Choroid plexus epithelial cell (primary cell): ENCODE results near the gene ZNF319.

Experiments
- DNase-seq: peaks from one replicate; pipeline ENCODE4 v3.0.0-alpha.2; 2010; ENCODE audit warnings: low read depth
- H3K4me3 ChIP-seq: 2 replicates; pipeline ENCODE4 v1.5.1; 2011; ENCODE audit warnings: low read depth, mild to moderate bottlenecking, control low read depth, low read length, moderate library complexity
- CTCF ChIP-seq: conservative IDR thresholded peaks from 2 replicates; pipeline ENCODE4 v1.5.1; 2011; ENCODE audit warnings: low read depth, mild to moderate bottlenecking, control low read depth, inconsistent platforms, low read length, moderate library complexity

Gene ZNF319

GRCh38 chr16:58035356-58036170, 35.1 kb upstream of the ZNF319 start:
- TF ChIP-seq CTCF: no peak
- no peak overlapping the region for H3K4me3 ChIP-seq

GRCh38 chr16:58034774-58035173, 34.3 kb upstream of the ZNF319 start:
- DNase-seq: no peak
- H3K4me3 ChIP-seq: no peak overlapping the region
- TF ChIP-seq CTCF: no peak

More at GRCh38 chr16:58035356-58036170, 35.1 kb upstream of the ZNF319 start:
- DNase-seq: no peak

- H3K4me3 ChIP-seq: no peak overlapping the region
- no peak for DNase-seq
- TF ChIP-seq CTCF: no peak
Measured at GRCh38 chr16:58034128-58034685, 33.7 kb upstream of the ZNF319 start.

- peak; percentile 26 for DNase-seq
- H3K4me3 ChIP-seq: no peak overlapping the region
- no peak for TF ChIP-seq CTCF
Measured at GRCh38 chr16:58032710-58033293, 32.3 kb upstream of the ZNF319 start.

GRCh38 chr16:58031016-58031800, 30.7 kb upstream of the ZNF319 start:
- no peak for TF ChIP-seq CTCF
- no peak for DNase-seq
- H3K4me3 ChIP-seq: no peak overlapping the region

- TF ChIP-seq CTCF: no peak
- no peak overlapping the region for H3K4me3 ChIP-seq
- no peak for DNase-seq
Measured at GRCh38 chr16:58030136-58030840, 29.8 kb upstream of the ZNF319 start.
